Choroid plexus epithelial cell (primary cell): ENCODE results near the gene PON1.

Source experiments
- DNase-seq: peaks from one replicate; pipeline ENCODE4 v3.0.0-alpha.2; 2010; ENCODE audit warnings: low read depth
- H3K4me3 ChIP-seq: 2 replicates; pipeline ENCODE4 v1.5.1; 2011; ENCODE audit warnings: low read depth, mild to moderate bottlenecking, control low read depth, low read length, moderate library complexity
- TF ChIP-seq, protein P1 (sequence below): conservative IDR thresholded peaks from 2 replicates; pipeline ENCODE4 v1.5.1; 2011; ENCODE audit warnings: low read depth, mild to moderate bottlenecking, control low read depth, inconsistent platforms, low read length, moderate library complexity

The PON1 gene

DNA sequence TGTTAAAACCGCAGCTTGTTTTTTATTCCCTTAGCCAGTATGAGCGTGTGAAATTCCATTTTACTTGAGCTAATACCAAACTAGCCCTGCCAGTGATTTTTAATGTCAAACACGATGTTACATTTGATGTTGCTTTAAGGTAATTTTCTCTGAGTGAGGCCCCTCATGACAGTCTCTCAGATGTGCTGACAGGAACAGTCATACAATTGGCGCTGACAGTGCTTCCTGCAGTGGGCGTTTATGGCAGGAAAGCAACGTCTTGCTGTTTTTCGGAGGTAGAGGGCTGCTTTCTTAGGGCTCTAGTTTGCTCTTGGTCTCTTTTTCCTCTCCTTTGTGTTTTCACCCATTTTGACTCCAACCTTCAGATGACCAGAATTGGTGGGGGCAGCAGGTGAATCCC is 19.3 kb downstream of the PON1 start:
- no peak overlapping the region for H3K4me3 ChIP-seq
- no peak for DNase-seq
- TF ChIP-seq, protein P1, sequence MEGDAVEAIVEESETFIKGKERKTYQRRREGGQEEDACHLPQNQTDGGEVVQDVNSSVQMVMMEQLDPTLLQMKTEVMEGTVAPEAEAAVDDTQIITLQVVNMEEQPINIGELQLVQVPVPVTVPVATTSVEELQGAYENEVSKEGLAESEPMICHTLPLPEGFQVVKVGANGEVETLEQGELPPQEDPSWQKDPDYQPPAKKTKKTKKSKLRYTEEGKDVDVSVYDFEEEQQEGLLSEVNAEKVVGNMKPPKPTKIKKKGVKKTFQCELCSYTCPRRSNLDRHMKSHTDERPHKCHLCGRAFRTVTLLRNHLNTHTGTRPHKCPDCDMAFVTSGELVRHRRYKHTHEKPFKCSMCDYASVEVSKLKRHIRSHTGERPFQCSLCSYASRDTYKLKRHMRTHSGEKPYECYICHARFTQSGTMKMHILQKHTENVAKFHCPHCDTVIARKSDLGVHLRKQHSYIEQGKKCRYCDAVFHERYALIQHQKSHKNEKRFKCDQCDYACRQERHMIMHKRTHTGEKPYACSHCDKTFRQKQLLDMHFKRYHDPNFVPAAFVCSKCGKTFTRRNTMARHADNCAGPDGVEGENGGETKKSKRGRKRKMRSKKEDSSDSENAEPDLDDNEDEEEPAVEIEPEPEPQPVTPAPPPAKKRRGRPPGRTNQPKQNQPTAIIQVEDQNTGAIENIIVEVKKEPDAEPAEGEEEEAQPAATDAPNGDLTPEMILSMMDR: no peak

DNA sequence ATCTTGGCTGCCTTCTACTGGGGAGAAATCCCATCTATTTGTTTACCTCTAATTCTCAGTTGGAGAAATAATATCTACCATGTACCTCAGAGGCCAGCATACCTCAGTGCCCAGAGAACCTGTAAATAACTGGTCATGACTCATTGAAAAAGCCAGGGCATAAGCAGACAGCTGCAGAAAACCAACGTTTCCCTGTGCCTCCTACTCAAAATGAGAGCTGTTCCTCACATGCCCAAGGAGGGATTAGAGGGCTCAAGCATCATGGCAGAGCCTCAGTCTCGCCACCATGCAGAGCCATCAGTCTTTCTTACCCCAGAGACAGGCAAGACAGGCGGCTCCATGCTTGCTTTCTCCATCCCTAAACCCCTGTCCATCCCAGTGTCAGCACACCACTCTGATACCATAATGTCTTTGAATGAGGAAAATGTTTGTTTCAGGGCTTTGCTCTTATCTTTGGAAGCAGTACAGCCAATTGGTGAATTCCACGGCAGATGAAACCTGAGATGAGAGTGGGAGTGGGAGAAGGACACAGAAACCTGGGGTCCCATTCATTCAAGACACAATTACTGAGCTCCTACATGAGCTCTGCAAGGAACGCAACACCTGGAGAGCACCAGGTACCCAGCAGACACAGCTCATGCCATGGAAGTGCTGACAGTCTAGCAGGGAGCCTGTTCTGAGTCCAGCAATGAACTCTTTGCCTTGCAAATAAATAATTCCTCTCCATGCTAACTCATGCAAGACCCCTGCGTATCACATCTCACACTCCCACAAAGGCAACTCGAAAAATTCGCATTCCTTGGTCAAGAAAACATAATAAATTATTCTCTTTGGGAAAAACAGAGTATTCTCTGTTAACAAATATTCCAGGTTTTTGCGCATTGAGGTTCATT is 21.1 kb downstream of the PON1 start:
- TF ChIP-seq, protein P1: no peak
- no peak for DNase-seq
- H3K4me3 ChIP-seq: no peak overlapping the region

DNA sequence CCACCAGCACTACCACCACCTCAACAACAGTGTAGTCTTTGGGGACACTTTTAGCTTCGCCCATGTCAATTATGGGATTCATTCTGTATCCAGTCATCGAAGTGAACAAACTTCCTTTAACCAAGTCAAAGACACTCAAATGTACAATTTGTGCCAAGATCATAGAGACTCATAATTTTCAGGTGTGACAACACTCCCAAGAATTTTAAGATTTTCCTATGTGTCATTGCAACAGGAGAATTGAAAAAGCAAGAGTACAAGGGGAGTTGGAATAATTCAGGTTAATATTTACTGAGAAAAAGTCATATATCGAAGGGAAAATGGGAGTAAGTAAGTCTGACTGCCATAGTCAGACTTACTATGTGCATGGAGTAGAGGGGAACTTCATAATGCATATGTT is 26.2 kb downstream of the PON1 start:
- no peak for DNase-seq
- TF ChIP-seq, protein P1: no peak
- H3K4me3 ChIP-seq: no peak overlapping the region

DNA sequence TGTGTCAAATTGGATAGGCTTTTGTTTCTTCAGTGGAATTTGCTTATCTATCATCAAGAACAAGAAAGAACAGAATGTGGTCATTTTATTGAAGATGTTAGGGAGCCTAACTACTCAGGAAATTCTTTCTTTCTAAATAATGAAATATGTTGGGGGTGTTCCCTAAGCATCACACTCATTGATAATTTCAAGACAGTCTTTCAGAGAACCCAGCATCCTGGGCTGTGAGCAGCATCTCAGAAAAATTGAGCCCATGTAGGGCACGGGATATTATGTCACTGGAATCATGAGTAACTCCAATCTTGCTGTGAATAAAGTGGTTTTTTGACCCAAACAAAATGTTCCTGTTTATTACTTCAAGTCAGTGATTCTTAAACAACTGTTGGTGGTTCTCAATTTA is 27.3 kb downstream of the PON1 start:
- TF ChIP-seq, protein P1: no peak
- no peak overlapping the region for H3K4me3 ChIP-seq
- no peak for DNase-seq

DNA sequence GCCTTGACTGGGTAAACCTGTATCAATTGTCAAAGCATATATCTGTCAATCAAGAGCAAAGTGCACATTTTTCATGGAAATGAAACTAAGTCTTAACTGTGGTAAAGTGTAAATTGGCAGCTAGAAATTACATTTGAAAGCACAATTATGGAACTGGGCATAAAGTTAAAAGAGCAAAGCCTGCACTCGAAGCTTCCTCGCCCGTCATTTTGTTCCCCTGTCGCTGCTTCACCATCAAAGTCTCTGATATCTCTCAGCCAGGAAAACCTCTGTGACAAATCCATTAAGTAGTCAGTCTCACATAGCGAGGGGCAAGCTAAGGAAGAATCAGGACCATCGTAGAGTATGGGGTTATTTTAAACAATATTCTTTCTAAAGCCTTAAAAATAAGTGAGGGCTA is 27.9 kb downstream of the PON1 start:
- H3K4me3 ChIP-seq: no peak overlapping the region
- no peak for DNase-seq
- TF ChIP-seq, protein P1: no peak

DNA sequence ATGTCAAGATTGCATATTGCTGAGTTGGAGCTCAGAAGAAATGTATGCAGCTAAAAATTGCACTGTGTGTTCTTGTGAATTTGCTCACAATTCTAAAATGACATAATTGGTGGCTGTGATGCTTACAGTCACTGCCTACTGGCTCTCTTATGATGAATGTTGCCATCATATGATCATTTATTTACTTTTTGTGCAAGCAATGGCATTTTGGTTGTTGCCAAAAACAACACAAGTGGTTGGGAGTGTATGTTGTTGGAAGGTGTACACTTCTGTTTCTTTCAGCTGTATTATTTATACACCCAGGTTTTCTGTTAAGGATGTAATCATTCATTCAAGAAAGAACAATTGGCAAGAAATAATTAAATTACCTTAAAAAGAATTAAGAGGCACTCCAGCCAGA is 28.9 kb downstream of the PON1 start:
- TF ChIP-seq, protein P1: no peak
- no peak overlapping the region for H3K4me3 ChIP-seq
- no peak for DNase-seq
